IMR-90 (cell line): ENCODE results near the gene DNAJB12. TPM values are rescaled to one million over a fixed set of nuclear protein-coding genes. Genes with fewer than 3 reads are reported as not detected.
A peak's percentile ranks its signal among the peaks of the same experiment; 100 is the strongest.

Experiments used
- ATAC-seq: fragments of 200-7000 bp; cut with Tn5 transposase; 2 replicates; pipeline ENCODE4 v1.9.1; 2020; ENCODE audit warnings: low read depth, mild to moderate bottlenecking, moderate library complexity
- BruUV-seq: library from RNA; stranded (reverse); fragments of 400-500 nt; replicated peaks from 2 replicates; lab custom pipeline; 2021; lab: Mats Ljungman, UMichigan
- CTCF ChIA-PET: fragments of 300-600 bp; formaldehyde crosslinking; extraction: SDS; loops from one replicate; lab custom pipeline; 2021; ENCODE audit warnings: antibody characterized with exemption; lab: Yijun Ruan, JAX
- POLR2A ChIA-PET: fragments of 300-600 bp; sonication (Branson Sonifier 250); formaldehyde crosslinking; loops from one replicate; lab custom pipeline; 2022; ENCODE audit warnings: antibody characterized with exemption; ENCODE audit not compliant: unreplicated experiment; lab: Charles Lee
- DNase-seq: peaks from one replicate; pipeline ENCODE4 v3.0.0; 2013
- H2AFZ ChIP-seq: replicated peaks from 2 replicates; pipeline ENCODE3; 2013; ENCODE audit warnings: low read length, mild to moderate bottlenecking; ENCODE audit not compliant: poor library complexity
- H2AK5ac ChIP-seq: 2 replicates; pipeline ENCODE4 v1.6.1; 2013; ENCODE audit warnings: low read depth, low read length, inconsistent platforms
- H2AK9ac ChIP-seq: replicated peaks from 2 replicates; pipeline ENCODE3; 2013; ENCODE audit warnings: mild to moderate bottlenecking, low read depth, low read length, moderate library complexity; ENCODE audit not compliant: poor library complexity
- H2BK120ac ChIP-seq: 2 replicates; pipeline ENCODE4 v1.6.1; 2013; ENCODE audit warnings: low read depth, low read length, inconsistent platforms
- H2BK15ac ChIP-seq: 3 replicates; pipeline ENCODE4 v1.6.1; 2013; ENCODE audit warnings: low read depth, low read length, inconsistent platforms
- H2BK20ac ChIP-seq: 2 replicates; pipeline ENCODE4 v1.6.1; 2013; ENCODE audit warnings: low read depth, mild to moderate bottlenecking, inconsistent platforms, low read length, moderate library complexity
- H2BK5ac ChIP-seq: 2 replicates; pipeline ENCODE4 v1.6.1; 2013; ENCODE audit warnings: mild to moderate bottlenecking, low read depth, low read length, inconsistent platforms; ENCODE audit not compliant: poor library complexity, severe bottlenecking
- H3K14ac ChIP-seq: replicated peaks from 2 replicates; pipeline ENCODE4 v1.6.1; 2013; ENCODE audit warnings: low read depth, low read length, inconsistent platforms
- H3K18ac ChIP-seq: 2 replicates; pipeline ENCODE4 v1.6.1; 2013; ENCODE audit warnings: low read depth, low read length, control low read depth
- H3K23ac ChIP-seq: 2 replicates; pipeline ENCODE4 v1.6.1; 2013; ENCODE audit warnings: low read depth, low read length, inconsistent platforms
- H3K27ac ChIP-seq: 2 replicates; pipeline ENCODE4 v1.5.1; 2013; ENCODE audit warnings: mild to moderate bottlenecking, control low read depth, low read length; ENCODE audit not compliant: insufficient read depth
- H3K27me3 ChIP-seq: 2 replicates; pipeline ENCODE4 v1.6.1; 2013; ENCODE audit warnings: low read length; ENCODE audit not compliant: control insufficient read depth, insufficient read depth
- H3K36me3 ChIP-seq: 2 replicates; pipeline ENCODE4 v1.6.1; 2013; ENCODE audit warnings: low read length, mixed read lengths; ENCODE audit not compliant: control insufficient read depth, insufficient read depth
- H3K4ac ChIP-seq: 2 replicates; pipeline ENCODE4 v1.6.1; 2013; ENCODE audit warnings: low read depth, low read length, inconsistent platforms
- H3K4me1 ChIP-seq: 2 replicates; pipeline ENCODE4 v1.6.1; 2013; ENCODE audit warnings: low read length, mixed read lengths; ENCODE audit not compliant: control insufficient read depth, insufficient read depth
- H3K4me2 ChIP-seq: 2 replicates; pipeline ENCODE4 v1.6.1; 2013; ENCODE audit warnings: low read depth, mild to moderate bottlenecking, control low read depth, low read length, moderate library complexity
- H3K4me3 ChIP-seq: 2 replicates; pipeline ENCODE4 v1.5.1; 2013; ENCODE audit warnings: low read depth, mild to moderate bottlenecking, control low read depth, low read length, moderate library complexity; ENCODE audit not compliant: insufficient read depth
- H3K56ac ChIP-seq: 2 replicates; pipeline ENCODE4 v1.6.1; 2013; ENCODE audit warnings: low read length, inconsistent platforms; ENCODE audit not compliant: insufficient read depth; ENCODE audit errors: extremely low read depth
- H3K79me1 ChIP-seq, 2 experiments: 2 replicates each; pipeline ENCODE4 v1.6.1; 2013; ENCODE audit warnings: low read length in 2 of 2, inconsistent platforms in 1 of 2, low read depth in 1 of 2
- H3K9ac ChIP-seq: 2 replicates; pipeline ENCODE4 v1.6.1; 2013; ENCODE audit warnings: low read depth, low read length, control low read depth
- H3K9me1 ChIP-seq: 2 replicates; pipeline ENCODE4 v1.6.1; 2013; ENCODE audit warnings: low read length, inconsistent platforms; ENCODE audit not compliant: insufficient read depth
- H3K9me3 ChIP-seq: 2 replicates; pipeline ENCODE4 v1.6.1; 2013; ENCODE audit warnings: low read length; ENCODE audit not compliant: control insufficient read depth, insufficient read depth
- H4K20me1 ChIP-seq: 2 replicates; pipeline ENCODE4 v1.6.1; 2013; ENCODE audit warnings: low read length, inconsistent platforms; ENCODE audit not compliant: insufficient read depth
- H4K5ac ChIP-seq: 2 replicates; pipeline ENCODE4 v1.6.1; 2013; ENCODE audit warnings: mild to moderate bottlenecking, low read depth, low read length, control low read depth
- H4K8ac ChIP-seq, 2 experiments: 2 replicates each; pipeline ENCODE4 v1.6.1; 2013; ENCODE audit warnings: low read depth in 2 of 2, low read length in 2 of 2, control low read depth in 1 of 2, inconsistent platforms in 1 of 2
- H4K91ac ChIP-seq: 2 replicates; pipeline ENCODE4 v1.6.1; 2013; ENCODE audit warnings: low read depth, low read length, inconsistent platforms; ENCODE audit not compliant: insufficient read depth
- FOS ChIP-seq: fragments of 150-350 bp; IDR thresholded peaks from 2 replicates; pipeline ENCODE4 v1.6.1; 2016; ENCODE audit warnings: low read depth, low read length
- MXI1 ChIP-seq: IDR thresholded peaks from 2 replicates; pipeline ENCODE4 v1.6.1; 2012; ENCODE audit warnings: low read depth, mild to moderate bottlenecking, low read length, moderate library complexity, borderline replicate concordance
- NFE2L2 ChIP-seq: fragments of 150-350 bp; IDR thresholded peaks from 2 replicates; pipeline ENCODE4 v1.6.1; 2016; ENCODE audit warnings: low read depth, mild to moderate bottlenecking, low read length
- SMC3 ChIP-seq: fragments of 150-350 bp; IDR thresholded peaks from 2 replicates; pipeline ENCODE4 v1.6.1; 2016; ENCODE audit warnings: low read depth, mild to moderate bottlenecking, antibody characterized with exemption, low read length, moderate library complexity
- WGBS, 2 experiments: methylation state at CpG; one replicate each; pipeline versions ENCODE4 v1.1.5 to v1.1.7; 2013; ENCODE audit warnings: missing lambda C conversion rate in 2 of 2; ENCODE audit not compliant: insufficient read length in 1 of 2; ENCODE audit errors: extremely low coverage in 2 of 2; 5-methylcytosine and 5-hydroxymethylcytosine counted together
- dilution Hi-C: fragments of 300-500 bp; cut with HindIII; formaldehyde crosslinking; loops from one replicate; pipeline ENCODE4 v1.14.3; 2018; ENCODE audit warnings: low sequenced_read_pairs; ENCODE audit not compliant: unreplicated experiment
- in situ Hi-C: fragments of 300-500 bp; cut with MboI; formaldehyde crosslinking; loops from 3 replicates; pipeline ENCODE4 v1.14.3; 2019; ENCODE audit warnings: low sequenced_read_pairs, inconsistent platforms, mixed read lengths
- intact Hi-C: fragments of 100-400 bp; cut with micrococcal nuclease; formaldehyde crosslinking; loops from 2 replicates; pipeline ENCODE4 v1.10.0; 2022
- polyA plus RNA-seq, 3 experiments: library from polyadenylated mRNA; depleted of rRNA; stranded (reverse); fragments of >200 nt; gene quantifications; 2 replicates each; pipeline ENCODE4 v1.2.3, GENCODE V29; 2012; ENCODE audit warnings: low replicate concordance in 1 of 3
- total RNA-seq: library from RNA; depleted of rRNA; stranded (reverse); fragments of >200 nt; gene quantifications from 2 replicates; pipeline ENCODE4 v1.2.3, GENCODE V29; 2012

The DNAJB12 gene
- total and polyA plus RNA-seq, 2 of the 4 experiments (the other 2 are of a cell fraction), result 18.3 to 24.0 TPM

DNA sequence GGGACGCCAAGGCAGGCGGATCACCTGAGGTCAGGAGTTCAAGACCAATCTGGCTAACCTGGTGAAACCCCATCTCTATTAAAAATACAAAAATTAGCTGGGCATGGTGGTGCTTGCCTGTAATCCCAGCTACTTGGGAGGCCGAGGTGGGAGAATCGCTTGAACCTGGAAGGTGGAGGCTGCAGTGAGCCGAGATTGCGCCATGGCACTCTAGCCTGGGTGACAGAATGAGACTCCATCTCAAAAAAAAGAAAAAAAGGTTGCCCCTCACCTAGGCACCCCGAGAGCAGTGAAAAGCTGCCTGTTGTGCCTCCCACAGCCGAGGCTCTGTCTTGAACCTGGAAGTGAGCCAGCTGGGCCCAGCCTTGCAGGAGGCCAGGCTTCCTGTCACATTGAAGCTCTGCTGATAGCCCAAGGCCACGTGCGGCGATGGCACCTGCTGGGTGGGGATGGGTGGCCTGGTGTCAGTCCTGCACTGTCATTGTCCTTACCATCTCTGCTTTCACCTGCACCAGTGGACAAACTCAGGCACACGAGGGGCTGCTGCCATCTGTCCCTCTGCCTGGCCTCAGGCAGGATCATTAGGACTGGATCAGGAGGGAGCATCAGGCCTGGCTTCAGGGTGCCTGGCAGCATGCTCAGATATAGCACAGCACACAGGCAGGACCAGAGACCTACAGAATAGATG lies 37.8 kb downstream of the DNAJB12 start (continued):
- no peak for TF ChIP-seq FOS

DNA sequence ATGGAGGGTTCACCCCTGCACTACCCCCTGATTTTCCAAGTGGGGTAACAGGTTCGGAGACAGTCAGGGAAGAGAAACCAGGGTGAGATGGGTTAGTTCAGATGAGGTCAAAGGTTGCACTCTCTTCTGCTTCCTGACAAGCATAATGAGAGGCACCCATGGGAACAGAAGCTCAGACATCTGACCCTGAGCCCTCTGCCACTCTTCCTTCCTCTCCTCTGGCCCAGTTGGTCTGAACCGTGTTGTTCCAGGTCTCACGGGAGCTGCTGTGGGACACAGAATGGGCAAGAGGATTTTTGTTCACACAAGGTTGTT lies 38.4 kb downstream of the DNAJB12 start:
- no peaks in the 10 kb centered on the region for H3K9me3 ChIP-seq
- H2AK5ac ChIP-seq, result peak overlapping the region; percentile 84; the same call in 1 of the 2 replicates
- H3K14ac ChIP-seq, result no peak overlapping the region
- TF ChIP-seq NFE2L2 (no peak), SMC3 (no peak), MXI1 (no peak)
- no peak overlapping the region for H3K23ac ChIP-seq
- peak overlapping the region; percentile 84; the same call in 2 of the 3 replicates for H2BK15ac ChIP-seq
- no peak overlapping the region for H3K18ac ChIP-seq
- ChIA-PET POLR2A (no interaction called here), CTCF (interaction anchor here (0.6 kb wide), 1 partner anchor 65 kb away, joined by 3 read pairs; no protein-coding TSS in a partner anchor)
- no peak overlapping the region for H3K56ac ChIP-seq
- dilution Hi-C loops, result no loop called here
- H3K4ac ChIP-seq, result peak overlapping the region; percentile 57
- peak overlapping the region; percentile 49 for H2AK9ac ChIP-seq
- H3K36me3 ChIP-seq, result no peaks in the 10 kb centered on the region
- H3K4me3 ChIP-seq, result no peak overlapping the region
- H3K4me2 ChIP-seq, result no peak overlapping the region
- H3K27me3 ChIP-seq, result no peaks in the 10 kb centered on the region
- intact Hi-C loops, result no loop called here
- no CpG with 5 or more reads among the region's 3 CpGs for WGBS, 2 experiments
- H2AFZ ChIP-seq, result no peak overlapping the region
- DNase-seq (no peak), ATAC-seq (no peak)
- H3K9ac ChIP-seq, result no peak overlapping the region
- H4K5ac ChIP-seq, result no peak overlapping the region
- no TSS peak for BruUV-seq
- H3K9me1 ChIP-seq, result peaks cover 8% of the 10 kb centered on the region
- no peak overlapping the region for H2BK5ac ChIP-seq
- in situ Hi-C loops, result no loop called here
- H2BK20ac ChIP-seq, result peak overlapping the region; percentile 20; the same call in 1 of the 2 replicates
- no peak overlapping the region for H3K27ac ChIP-seq
- no peaks in the 10 kb centered on the region for H4K20me1 ChIP-seq
- peak overlapping the region; percentile 48 for H4K91ac ChIP-seq
- H3K4me1 ChIP-seq, result peaks cover 28% of the 10 kb centered on the region
- peak overlapping the region; percentile 35; the same call in 1 of the 2 replicates for H2BK120ac ChIP-seq
- H4K8ac ChIP-seq, result no peak overlapping the region; a peak in 2 of 4 replicates
- H3K79me1 ChIP-seq, result peaks cover 0 to 10% of the 10 kb centered on the region in 2 experiments; a peak in 2 of 4 replicates
